Endothelial cell (in vitro differentiated cells): ENCODE measurements around the gene MAP4. TPM values are rescaled to one million over a fixed set of nuclear protein-coding genes. Genes with fewer than 3 reads are reported as not detected.

Experiments used
- DNase-seq: peaks from one replicate; pipeline ENCODE4 v3.0.0; 2021; ENCODE audit warnings: low spot score
- H3K27ac Mint-ChIP-seq: one replicate; pipeline ENCODE4 v1.8.0; 2021; ENCODE audit warnings: mixed read lengths, inconsistent platforms; ENCODE audit not compliant: unreplicated experiment
- H3K27me3 Mint-ChIP-seq: one replicate; pipeline ENCODE4 v1.8.0; 2021; ENCODE audit warnings: mild to moderate bottlenecking, moderate library complexity, mixed read lengths, inconsistent platforms; ENCODE audit not compliant: unreplicated experiment
- H3K36me3 Mint-ChIP-seq: one replicate; pipeline ENCODE4 v1.8.0; 2021; ENCODE audit warnings: mild to moderate bottlenecking, low read depth, mixed read lengths, inconsistent platforms; ENCODE audit not compliant: unreplicated experiment
- H3K4me1 Mint-ChIP-seq: one replicate; pipeline ENCODE4 v1.8.0; 2021; ENCODE audit warnings: mild to moderate bottlenecking, mixed read lengths, inconsistent platforms; ENCODE audit not compliant: unreplicated experiment
- H3K4me3 Mint-ChIP-seq: one replicate; pipeline ENCODE4 v1.8.0; 2021; ENCODE audit warnings: mild to moderate bottlenecking, mixed read lengths, inconsistent platforms; ENCODE audit not compliant: unreplicated experiment
- H3K9me3 Mint-ChIP-seq: one replicate; pipeline ENCODE4 v1.8.0; 2021; ENCODE audit warnings: mixed read lengths, inconsistent platforms; ENCODE audit not compliant: unreplicated experiment
- total RNA-seq: library from RNA; stranded (reverse); fragmentation: NEBNext Ultra II Directional; extraction: Animal tissue kit (Norgen Biotek cat#: 25700); gene quantifications from one replicate; pipeline ENCODE4 v1.2.1, GENCODE V29; 2021; ENCODE audit not compliant: unreplicated experiment
- TF ChIP-seq, protein P1 (sequence below): fragments of 200-600 bp; sonication (generic); IDR thresholded peaks from one replicate; pipeline ENCODE4 v1.5.0; 2021; ENCODE audit warnings: antibody characterized with exemption; ENCODE audit not compliant: unreplicated experiment

MAP4 gene
- total RNA-seq, 1 donor from 2014 or later, result 155 TPM

DNA sequence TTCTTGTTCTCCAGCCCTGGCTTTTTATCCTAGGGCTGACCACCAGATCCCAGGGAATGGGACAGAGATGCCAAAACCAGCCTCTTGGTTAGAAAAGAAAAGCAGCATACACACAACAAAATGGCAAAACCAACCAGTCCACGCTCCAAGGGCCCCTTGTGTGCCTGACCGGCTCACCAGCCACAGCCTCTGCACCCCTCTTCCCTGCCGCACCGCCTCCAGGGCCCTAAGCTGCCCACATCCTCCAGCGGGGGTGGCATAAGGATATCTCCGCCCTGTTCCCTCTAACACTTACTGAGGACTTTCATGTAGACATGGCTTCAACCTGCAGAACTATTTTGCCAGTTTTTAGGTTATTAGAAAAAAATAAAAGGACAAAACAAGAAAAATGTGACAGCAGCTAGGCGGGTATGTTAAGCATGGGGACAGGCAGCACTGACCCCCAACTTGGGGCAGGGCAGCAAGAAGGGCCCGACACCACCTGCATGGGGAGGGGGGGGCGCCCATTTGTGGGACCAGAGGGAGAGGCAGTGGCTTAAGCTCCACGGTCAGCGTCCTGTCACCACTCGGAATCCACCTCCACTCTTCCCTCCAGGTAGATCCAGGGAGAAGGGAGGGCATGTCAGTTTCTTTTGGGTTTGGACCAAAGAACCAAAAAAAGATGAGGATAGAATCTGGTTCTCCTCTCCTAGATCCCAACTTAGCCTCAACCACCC lies 164.2 kb downstream of the MAP4 start:
- Mint-ChIP-seq H3K27ac (peak overlapping the region; percentile 52), H3K4me1 (no peaks in the 10 kb centered on the region), H3K27me3 (peaks cover 20% of the 10 kb centered on the region), H3K36me3 (peaks cover 44% of the 10 kb centered on the region), H3K9me3 (no peaks in the 10 kb centered on the region), H3K4me3 (peak overlapping the region; percentile 59)
- TF ChIP-seq, protein P1, sequence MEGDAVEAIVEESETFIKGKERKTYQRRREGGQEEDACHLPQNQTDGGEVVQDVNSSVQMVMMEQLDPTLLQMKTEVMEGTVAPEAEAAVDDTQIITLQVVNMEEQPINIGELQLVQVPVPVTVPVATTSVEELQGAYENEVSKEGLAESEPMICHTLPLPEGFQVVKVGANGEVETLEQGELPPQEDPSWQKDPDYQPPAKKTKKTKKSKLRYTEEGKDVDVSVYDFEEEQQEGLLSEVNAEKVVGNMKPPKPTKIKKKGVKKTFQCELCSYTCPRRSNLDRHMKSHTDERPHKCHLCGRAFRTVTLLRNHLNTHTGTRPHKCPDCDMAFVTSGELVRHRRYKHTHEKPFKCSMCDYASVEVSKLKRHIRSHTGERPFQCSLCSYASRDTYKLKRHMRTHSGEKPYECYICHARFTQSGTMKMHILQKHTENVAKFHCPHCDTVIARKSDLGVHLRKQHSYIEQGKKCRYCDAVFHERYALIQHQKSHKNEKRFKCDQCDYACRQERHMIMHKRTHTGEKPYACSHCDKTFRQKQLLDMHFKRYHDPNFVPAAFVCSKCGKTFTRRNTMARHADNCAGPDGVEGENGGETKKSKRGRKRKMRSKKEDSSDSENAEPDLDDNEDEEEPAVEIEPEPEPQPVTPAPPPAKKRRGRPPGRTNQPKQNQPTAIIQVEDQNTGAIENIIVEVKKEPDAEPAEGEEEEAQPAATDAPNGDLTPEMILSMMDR, result no peak
- DNase-seq, result no peak

DNA sequence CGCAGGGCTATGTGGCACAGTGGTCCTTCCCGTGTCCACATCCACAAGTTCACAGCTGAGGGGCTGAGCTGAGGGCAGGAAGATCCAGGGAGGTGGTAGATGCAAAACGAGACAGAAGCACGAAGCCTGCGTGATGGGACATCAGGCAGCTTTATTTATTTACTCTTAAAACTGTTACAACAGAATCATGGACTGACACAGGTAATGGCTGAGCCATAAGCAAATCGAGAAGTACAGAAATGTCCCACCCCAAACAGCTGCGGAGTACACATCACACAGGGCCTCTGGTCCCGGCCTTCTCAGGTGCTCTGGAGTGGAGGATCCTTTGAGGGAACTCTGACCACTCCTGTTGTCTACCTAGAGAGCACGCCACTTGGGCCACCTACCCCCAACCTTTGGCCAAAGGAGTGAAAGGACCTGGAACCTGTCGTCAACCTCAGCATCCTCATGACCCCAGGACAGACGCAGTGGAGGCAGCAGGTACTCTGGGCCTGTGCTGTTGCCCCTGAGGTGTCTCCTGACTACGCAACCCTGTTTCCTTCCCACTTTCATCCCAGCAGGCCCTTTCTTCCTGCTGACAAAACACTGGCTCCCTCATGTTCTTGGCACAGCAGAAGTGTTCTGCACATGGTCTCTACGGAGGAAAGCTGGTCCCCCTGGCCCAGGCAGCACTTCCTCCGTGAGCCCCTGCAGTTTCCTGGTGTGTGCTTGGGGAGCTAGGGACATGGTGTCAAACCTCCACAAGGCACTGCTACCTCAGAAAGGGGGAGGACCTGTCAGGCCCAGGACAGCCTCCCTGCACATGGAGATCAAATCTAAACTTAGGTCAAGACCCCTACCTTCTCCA lies 165.4 kb downstream of the MAP4 start:
- TF ChIP-seq, protein P1, result no peak
- H3K36me3 Mint-ChIP-seq, result peaks cover 33% of the 10 kb centered on the region
- peaks cover 16% of the 10 kb centered on the region for H3K27me3 Mint-ChIP-seq
- H3K4me3 Mint-ChIP-seq, result no peak overlapping the region
- H3K4me1 Mint-ChIP-seq, result no peaks in the 10 kb centered on the region
- H3K27ac Mint-ChIP-seq, result peak overlapping the region; percentile 48
- DNase-seq, result no peak
- no peaks in the 10 kb centered on the region for H3K9me3 Mint-ChIP-seq

DNA sequence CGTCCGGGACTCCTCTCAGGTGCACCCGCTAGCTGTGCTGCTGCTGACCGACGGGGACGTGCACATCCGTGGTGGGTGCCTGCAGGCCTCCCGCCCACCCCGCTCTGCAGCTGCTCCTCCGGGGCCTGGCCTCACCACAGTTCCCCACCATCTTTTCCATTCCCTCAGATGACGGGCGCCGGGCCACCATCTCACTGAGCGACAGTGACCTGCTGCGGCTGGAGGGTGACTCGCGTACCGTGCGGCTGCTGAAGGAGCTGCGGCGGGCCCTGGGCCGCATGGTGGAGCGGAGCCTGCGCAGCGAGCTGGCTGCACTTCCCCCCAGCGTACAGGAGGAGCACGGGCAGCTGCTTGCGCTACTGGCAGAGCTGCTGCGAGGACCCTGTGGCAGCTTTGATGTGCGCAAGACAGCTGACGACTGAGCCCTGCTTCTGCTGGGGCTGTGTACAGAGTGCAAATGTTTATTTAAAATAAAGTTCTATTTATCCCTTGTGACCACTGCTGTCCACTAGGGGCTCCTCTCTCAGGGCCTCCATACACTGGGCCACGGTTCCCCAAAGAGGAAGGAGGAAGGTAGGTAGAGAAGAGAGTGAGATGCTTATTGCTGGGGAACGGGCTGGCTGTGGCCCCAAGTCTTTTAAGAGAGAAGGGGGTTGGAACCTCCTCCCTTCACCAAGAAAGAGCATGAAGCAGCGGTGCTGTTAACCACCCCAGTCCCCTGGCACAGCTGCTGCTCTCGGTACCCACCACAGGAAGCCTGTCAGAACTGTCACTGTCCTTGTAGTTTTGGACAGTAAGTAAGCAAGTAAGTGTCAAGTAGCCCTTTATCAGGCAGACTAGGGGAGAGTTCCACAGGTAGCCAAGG lies 166.3 kb downstream of the MAP4 start:
- DNase-seq, result no peak
- no peaks in the 10 kb centered on the region for H3K4me1 Mint-ChIP-seq
- H3K4me3 Mint-ChIP-seq, result no peak overlapping the region
- H3K36me3 Mint-ChIP-seq, result peaks cover 30% of the 10 kb centered on the region
- H3K9me3 Mint-ChIP-seq, result no peaks in the 10 kb centered on the region
- TF ChIP-seq, protein P1, result peak; percentile 61
- H3K27ac Mint-ChIP-seq, result peak overlapping the region; percentile 48
- H3K27me3 Mint-ChIP-seq, result peaks cover 16% of the 10 kb centered on the region

DNA sequence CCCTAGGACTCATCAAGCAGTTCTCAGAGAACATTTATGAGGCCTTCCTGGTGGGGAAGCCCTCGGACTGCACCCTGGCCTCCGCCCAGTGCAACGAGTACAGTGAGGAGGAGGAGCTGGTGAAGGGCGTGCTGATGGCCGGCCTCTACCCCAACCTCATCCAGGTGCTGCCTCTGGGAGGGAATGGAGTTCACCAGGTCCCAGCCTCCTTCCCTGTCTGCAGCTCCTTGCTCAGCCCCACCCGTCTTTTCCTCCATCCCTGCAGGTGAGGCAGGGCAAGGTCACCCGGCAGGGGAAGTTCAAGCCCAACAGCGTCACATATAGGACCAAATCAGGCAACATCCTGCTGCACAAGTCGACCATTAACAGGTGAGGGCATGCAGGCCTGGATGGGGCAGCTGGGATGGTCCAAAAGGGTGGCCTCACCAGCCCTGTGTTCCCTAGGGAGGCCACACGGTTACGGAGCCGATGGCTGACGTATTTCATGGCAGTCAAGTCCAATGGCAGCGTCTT lies 167.0 kb downstream of the MAP4 start:
- TF ChIP-seq, protein P1, result no peak
- Mint-ChIP-seq H3K4me3 (no peak overlapping the region), H3K27me3 (peaks cover 16% of the 10 kb centered on the region), H3K27ac (no peak overlapping the region), H3K4me1 (no peaks in the 10 kb centered on the region), H3K9me3 (no peaks in the 10 kb centered on the region), H3K36me3 (peaks cover 31% of the 10 kb centered on the region)
- no peak for DNase-seq
